ENCODE results near the gene MARCHF9.
A peak's percentile ranks its signal among the peaks of the same experiment; 100 is the strongest.

Gene MARCHF9

DNA sequence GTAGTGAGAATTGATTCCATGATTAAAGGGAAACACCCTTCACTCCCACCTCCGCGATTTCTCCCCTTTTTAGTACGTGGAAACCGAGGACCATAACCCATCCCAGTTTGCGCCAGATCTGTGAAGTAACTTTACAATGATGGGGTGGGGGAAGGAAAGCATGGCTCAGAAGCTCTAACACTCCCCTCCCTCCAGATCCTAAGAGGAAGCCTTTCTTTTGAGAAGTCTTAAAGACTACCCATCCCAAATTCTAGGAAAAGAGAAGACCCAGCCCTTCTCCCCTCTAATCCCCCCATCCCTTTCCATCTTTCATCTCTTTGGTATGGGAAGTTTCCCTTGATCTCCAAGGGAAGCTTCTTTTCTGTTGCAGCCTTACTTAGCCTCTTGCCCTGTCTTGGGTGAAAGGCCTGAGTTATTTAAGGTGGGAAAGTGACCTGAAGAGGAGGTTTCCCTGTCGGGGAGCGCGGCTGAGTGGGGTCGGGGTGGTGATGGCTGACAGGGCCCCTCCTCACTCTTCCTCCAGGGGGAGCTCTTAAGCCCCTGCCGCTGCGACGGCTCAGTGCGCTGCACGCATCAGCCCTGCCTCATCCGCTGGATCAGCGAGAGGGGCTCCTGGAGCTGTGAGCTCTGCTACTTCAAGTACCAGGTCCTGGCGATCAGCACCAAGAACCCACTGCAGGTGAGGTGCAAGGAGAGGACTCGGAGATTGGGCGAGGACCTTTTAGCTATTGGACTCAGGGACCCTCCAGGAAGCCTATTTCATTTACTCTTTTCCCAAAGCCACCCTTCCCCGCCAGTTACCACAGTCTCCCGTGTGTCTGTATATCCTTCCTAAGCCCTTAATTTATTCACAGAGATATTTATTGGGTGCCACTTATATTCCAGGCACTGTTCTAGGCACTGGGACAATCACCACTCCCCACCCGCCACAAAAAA, 1.8 kb downstream of the MARCHF9 start:
- DNase-seq: no peak

DNA sequence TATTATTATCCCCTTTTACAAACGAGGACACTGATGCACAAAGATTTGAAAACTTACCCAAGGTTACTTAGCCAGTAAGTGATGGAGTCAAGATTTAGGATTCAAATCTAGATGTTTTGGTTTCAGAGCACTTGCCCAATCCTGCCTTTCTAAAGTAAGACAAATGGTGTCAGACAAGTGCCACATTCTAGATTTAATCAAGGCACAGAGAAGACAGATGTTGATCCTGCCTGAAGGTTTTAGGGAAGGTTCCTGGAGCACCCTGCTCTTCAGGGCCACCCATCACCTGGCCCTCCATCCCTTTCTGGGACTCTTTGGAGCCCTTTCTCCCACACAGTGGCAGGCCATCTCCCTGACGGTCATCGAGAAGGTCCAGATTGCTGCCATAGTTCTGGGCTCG, 2.9 kb downstream of the MARCHF9 start:
- DNase-seq: no peak

DNA sequence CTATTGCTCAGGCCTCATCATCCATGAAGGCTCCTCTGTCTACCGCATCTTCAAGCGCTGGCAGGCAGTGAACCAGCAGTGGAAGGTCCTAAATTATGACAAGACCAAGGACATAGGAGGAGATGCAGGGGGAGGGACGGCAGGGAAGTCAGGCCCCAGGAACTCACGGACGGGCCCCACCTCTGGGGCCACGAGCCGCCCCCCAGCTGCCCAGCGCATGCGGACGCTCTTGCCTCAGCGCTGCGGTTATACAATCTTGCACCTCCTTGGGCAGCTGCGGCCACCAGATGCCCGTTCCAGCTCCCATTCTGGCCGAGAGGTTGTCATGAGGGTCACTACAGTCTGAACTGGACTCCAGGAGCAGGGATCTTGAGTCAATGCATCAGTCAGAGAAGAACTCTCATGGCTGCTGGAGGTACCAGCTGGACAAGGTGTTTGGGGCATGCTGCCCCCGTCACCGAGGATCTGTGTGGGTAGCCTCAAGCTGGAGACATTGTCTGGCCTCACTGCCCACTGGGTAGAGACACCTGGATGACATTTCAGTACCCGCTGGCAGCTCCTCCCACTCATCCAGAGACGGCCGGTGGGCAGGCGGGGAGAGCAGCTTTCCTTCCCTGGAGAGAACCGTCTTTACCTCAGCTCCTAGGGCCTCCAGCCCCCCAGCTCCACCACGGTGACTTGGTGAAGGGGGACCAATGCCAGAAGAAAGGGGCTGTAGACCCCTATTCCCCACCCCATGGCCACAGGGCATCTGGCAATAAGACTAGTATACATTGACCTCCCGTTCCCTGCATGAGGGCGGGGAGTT, 3.9 kb downstream of the MARCHF9 start:
- DNase-seq: no peak

DNA sequence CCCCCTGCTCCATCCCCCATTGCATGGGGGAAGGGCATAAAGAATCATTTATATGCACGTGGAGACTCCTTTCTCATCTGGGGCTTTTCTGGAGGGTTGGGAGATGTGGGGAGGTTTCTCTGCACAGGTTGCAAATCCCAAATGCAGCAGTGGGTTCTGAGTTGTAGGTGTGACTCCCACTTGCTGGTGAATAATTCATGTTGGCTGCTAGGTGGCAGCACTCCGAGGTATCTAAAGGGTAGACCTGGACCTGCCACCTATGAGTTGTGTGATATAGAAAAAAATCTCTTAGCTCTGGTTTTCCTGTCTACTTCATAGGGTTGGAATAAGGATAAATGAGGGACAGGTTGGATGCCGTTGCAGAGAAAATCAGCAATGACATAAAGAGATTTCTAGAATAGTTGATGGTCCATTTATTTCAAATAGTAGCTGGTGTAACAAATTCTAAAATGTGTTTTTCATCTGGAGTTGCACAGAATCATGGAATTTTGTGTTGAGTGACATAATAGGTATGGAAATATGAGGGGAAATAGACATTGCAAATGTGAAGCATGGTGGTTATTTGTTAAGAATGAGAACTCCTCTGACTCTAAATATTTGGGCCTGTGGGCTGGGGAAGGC, 4.6 kb downstream of the MARCHF9 start:
- DNase-seq: no peak

DNA sequence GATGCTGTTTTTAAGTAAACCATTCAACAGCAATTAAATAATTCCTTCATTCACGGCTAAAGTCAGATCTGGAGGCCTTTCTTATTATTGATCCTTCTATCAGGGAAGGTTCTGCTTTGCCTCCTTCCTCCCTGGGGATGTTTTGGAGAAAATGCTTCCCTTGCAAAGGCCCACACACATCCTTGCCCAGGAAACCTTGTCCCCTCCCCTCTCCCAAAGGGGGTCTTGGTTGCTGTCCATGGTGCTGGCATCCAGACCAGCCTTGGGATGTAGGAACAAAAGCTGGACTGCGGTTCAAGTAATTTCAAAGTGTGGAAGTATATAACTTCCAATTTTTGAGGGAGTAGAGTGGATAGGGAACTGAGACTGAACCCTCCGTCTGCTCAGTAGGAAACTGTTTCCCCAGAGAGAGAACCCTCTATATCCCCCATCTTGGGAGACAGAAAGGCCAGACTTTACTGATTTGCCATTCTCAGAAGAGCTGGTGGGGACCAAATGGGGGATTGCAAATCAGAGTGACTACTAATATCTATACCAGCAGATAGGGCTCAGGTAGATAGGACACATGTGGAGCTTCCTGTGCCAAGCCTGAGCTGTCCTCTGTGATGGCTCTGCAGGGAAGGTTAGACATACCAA, 5.6 kb downstream of the MARCHF9 start:
- DNase-seq: no peak

DNA sequence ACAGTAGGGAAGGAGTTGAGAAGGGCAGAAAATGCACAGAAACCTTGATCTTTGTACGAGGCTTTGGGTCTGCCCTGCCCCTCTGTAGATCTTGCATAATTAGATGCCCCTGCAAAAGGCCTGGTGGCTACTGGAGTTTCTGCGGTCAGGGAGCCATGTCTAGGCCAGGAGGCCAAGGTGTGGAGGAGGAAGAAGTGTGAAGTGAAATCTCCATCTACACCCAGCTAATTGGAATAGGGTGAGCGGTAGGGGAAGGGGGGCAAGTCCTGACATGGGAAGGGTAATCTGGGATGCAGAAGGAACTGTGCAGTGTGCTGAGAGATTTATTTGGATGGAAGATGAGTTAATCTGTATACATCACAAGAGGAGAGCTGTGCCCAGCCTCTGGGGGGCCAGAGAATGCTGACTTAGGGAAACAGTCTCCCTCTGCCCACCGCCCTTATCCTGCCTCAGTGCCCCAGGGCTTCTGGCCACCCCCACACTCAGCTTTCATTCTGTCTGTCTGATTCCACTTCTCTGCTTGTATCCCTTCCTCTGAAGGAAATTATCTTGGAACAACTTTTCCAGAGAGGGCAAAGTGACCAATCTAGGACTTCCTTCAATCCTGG, 6.6 kb downstream of the MARCHF9 start:
- no peak for DNase-seq

DNA sequence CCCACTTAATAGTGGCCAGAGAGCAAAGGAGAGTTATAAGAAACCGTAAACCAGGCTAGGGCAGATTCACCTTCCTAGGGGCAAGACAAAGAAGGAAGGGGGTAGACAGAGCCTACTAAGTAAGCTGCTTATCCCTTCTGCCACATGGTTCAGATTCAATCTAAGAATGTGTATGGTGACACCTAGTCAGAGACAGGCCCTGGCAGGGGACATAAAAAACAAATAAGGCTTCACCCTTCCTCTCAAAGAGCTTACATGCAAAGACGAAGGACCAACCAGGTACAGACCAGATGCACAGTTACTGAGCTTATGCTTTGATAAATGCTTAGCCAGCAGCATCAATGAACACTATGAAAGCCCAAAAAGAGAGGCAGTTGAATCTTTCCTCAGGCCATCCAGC, 7.6 kb downstream of the MARCHF9 start:
- no peak for DNase-seq

DNA sequence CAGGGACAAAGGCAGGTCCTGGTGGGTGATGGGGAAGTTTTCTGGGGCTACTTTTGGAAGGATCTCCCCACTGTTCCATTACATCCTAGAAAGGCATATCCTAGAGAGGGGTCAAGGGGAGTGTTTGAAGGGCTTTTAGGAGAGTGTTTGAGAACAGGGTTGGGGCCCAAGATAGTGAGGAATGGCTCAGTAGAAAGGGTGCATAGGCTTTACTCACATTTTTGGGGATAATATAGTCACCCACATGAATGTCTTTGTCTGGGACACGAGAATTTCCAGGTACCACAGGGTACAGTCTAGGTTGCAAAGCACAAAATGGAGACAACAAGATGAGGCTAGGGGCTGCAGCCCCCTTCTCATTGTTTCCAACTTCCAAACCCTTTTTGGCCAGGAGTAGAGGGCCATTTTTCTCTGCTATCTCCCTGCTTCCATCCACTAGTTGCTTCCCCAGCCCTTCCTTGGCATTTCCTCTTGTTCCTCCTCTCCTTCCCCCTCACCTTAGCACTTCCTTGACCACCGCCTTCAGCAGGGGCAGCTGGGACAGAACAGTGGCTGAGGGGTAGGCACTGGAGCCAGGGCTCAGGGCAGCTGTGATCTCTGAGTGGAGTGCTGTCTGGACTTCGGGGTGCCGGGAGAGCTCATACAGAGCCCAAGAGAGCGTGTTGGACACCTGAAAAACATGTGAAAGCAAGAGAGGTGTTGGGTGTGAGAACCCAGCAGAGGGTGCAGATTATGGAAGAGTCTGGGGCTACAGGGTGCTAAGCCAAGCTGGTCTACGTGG, 9.2 kb downstream of the MARCHF9 start:
- no peak for DNase-seq

DNA sequence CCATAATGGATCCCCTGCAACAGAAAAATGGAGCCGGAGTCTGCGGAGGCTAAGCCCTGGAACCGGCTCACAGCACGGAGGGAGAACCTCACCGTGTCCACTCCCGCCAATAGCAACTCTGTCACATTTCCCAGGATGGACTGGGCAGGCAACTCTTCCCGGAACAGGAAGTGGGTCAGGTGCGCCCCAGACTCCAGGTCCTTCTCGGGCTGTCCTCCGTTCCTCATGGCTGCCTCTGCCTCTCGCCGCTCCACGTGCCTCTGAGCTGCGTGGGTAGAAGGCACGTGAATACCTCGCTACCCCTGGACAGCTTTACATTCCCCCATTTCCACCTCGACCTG, 9.7 kb downstream of the MARCHF9 start:
- no peak for DNase-seq

DNA sequence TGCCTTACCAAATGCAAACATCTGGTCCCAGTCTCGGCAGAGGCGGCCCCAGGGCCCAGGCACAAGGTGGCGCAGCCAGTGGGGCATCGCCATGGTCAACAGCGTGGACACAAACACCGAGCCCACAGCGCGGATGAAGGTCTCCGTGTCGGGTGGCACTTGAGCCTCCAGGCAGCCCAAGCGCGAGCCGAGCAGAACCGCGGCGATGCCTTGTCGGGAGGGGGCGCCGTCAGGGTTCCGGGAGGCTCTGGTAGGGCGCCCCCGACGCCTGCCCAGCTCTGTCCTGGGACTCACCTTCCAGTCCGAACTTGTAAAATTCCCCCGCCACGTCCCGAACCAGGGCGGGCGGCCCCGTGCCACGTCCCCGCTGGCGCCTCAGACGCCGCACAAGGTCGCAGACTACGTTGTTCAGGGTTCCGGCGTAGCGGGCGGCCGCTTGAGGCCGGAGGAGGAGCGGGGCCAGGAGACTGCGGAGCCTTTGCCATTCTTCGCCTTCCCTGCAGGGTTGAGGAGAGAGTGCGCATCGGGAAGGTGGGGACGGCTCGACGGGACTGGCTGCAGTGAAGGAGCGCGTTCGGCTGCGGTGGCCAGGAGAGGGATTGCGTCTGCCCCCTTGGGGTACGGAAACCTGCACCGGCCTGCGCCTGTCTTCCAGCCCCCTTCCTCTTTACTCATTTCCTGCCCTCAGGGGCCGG, 10.2 kb downstream of the MARCHF9 start:
- no peak for DNase-seq

DNA sequence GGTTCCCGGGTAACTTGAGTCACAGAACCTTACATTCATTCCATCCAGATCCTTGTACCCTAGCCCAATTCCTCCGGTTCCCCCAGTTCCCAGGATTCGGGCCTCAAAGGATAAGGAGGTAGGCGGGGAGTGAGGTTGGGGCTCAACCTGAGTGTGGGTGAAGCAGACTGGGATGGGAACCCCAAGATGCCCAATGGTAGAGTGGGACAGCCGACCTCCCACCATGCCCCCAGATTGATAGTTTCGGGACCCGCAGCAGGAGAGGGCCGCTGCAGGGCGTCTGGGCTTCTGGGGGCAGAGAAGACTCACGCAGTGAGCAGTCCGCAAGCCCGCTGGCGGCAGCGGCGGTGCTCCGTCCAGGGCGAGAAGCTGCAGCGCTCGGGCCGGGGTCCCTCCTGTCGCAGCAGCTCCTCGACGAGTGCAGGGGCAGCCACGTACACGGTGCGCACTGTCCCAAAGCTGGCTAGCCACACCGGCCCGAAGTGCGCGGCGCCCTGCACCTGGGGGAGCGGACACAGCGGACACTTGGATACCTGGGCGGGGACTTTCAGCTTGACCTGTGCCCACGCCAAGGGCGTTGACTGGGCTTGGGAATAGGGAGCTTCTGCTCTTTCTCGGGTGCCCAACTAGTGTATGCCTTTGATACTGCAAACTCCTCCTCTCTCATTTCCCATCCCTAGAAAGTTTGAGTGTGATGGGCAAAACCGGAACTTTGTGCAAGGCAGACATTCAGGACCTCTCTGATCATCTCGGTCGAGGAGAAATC, 11.0 kb downstream of the MARCHF9 start:
- no peak for DNase-seq

DNA sequence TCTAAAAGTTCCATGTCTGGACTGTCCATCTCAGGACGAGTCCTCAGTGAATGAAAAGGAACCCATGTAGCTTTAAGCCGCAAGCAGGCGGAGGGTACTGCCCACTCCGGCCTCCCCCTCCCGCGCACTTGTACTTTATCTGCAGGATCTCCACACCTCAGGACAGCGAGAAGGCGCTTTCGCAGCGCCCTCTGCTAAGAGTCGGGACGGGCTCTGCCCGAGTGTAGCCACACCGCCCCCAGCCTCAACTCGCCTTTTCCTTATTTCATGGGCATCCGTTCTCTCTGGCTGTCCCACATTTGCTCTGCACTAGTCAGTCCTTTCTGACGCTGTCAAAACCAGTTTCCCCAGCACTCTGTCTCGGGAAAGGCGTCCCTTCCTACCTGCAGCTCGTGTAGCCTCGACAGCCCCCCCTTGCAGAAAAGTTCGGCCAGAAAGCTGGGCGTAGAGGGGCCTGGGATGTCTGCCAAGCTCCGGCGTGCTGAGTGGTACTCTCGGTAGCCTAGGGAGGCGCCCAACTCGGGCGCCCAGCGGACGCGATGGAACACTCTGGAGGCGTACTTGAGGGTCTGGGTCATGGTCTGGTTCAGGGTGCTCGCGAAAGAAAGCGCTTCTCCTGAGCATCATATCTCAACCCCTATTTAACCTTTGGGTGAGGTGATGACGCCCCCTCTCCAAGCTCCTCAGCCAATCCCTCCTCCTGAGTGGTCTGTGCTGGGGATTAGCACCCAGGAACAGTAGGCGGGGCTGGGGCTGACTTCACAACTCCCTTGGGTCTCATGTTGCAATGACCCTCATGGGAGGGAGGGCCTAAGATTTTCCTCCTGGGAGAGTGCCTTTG, 11.8 kb downstream of the MARCHF9 start, which contains the start of gene CYP27B1:
CYP27B1 (minus strand) TSS at position 615 of the 841 bp plus-strand sequence; CDS start at position 578, 37 bp downstream.
- peak; percentile 17 for DNase-seq

DNA sequence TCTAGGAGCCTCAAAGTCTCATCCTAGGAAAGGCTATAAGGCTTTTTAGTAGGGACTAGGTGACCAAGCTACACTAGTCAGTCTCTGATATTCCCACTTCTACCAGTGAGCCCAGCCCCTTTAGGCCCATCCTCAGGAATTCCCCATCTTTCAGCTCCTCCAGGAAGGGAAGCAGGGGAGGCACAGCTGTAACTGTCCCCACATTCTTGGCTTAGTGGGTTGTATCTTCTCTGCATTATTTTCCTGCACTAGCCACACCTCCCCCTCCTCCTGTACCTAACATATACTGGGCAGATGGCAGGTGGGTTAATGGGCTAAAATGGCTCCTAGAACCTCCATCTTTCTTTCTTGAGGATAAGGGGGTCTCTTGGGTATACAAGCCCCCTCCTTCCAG, 12.4 kb downstream of the MARCHF9 start:
- DNase-seq: no peak

DNA sequence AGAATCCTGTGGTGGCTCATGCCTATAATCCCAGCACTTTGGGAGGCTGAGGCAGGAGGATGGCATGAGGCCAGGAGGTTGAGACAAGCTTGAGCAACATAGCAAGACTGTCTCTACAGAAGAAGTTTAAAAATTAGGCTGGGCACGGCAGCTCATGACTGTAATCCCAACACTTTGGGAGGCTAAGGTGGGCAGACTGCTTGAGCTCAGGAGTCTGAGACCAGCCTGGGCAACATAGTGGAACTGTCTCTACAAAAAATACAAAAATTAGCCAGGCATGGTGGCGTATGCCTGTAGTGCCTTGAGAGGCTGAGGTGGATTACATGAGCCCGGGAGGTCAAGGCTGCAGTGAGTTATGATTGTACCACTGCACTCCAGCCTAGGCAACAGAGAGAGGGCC, 13.0 kb downstream of the MARCHF9 start:
- no peak for DNase-seq

DNA sequence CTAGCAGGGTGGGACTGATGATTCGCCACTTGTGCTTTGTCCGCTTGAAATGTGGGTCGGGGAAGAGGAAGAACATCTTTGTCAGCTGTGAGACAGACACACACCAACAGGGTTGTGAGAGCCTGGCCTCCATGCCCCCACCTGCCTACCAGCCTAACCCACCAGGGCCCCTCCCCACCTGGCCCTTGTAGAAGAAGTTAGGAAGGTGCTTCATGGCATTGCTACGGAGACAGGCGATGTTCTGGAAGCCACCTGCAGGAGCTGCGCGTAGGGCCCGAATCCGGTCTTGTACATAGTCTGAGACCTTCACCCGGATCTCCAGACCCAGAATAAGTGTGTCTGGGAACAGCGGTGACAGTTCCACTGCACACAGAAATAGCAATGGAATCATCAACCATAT, 14.7 kb downstream of the MARCHF9 start:
- DNase-seq: no peak

DNA sequence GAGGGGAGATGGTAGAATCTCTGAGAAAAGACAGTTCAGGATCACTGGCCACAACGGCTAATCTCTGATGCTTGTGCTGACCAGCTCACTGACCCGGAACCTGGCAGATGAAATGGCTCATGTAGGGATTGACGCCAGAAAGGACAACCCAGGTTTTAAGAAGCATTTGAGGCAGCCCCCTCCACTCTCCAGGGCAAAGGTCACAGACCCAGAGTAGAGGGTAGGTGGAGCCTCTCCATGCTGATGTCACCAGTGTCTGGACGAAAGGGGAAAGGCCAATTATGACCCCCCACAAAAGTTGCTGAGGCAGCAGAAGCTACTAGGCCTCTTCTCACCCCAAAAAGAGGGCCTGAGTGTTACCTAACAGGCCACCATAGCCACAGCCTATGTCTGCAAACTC, 15.8 kb downstream of the MARCHF9 start:
- no peak for DNase-seq

DNA sequence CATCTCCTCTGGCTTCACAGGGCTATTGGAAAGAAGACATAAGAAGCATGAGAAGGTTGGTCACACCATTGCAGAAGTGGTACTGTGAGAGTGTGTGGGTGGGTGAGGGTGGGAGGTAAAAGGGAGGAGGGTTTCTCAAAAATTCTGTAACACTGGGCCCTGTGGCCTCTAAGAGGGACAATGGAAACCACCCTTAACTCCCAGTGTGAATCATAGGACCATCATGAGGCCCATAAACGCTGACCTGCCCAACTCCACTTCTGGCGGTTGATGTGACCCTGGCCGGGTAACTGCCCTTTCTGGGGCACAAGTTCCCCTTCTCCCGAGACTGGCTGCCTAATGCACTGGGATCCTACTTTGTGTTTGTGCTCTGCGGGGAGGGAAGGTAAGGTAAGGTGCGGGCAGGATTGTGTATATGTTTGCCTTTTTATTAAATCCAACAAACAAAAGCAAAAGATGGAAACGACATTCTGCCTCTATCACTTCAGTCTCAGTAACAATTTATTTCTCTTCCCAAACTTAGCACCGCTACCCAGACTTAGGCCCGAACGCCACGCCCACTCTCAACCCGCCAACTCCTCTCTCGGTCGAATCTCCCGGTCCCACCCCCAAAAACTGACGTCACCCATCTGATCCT, 16.5 kb downstream of the MARCHF9 start:
- no peak for DNase-seq

DNA sequence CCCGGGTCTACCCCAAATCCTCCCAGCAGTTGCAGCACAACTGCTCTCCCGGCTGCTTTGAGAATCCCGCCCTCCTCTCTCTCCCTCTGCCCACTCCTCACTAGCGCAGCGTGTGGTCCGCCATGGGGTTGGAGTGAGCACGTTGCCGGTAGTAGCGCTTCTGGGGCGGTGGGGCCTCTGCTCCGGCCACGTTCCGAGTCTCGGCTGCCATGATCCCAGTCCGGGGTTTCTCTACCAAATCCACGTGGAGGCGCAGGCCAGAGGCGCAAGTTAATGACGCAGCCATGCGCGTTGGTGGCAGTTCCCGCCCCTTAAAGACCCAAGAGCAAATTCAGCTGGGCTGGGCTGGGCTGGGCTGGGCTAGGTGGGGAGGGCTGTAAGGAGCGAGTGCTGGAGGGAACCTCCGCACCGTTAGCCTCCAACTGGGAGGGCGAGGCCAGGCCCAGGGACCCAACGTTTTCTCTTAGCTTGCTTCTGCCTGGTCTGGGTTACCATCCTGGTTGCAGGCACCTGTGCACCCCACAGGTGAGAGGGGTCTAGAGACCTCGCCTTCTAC, 17.0 kb downstream of the MARCHF9 start, which contains the start of gene METTL1:
METTL1 (minus strand) TSS at position 233 of the 556 bp plus-strand sequence; CDS start at position 211, 22 bp downstream.
- peak; percentile 86 for DNase-seq
